Activated T-cell treated with anti-CD3 and anti-CD28 coated beads for 1 hour (primary cell): Measurements from ENCODE around the gene WWOX.
A peak's percentile ranks its signal among the peaks of the same experiment; 100 is the strongest.

Experiments used
- DNase-seq: peaks from one replicate; pipeline ENCODE4 v3.0.0-alpha.2; 2020; ENCODE audit warnings: low read depth

WWOX gene

GRCh38 chr16:78903843-78904242, 804.4 kb downstream of the WWOX start:
- no peak for DNase-seq

- DNase-seq = no peak
These were observed 806.7 kb downstream of the WWOX start for GRCh38 chr16:78906135-78906534.

GRCh38 chr16:78909226-78909625, 809.8 kb downstream of the WWOX start:
- no peak for DNase-seq

GRCh38 chr16:78915811-78916345, 816.4 kb downstream of the WWOX start:
- DNase-seq = no peak

GRCh38 chr16:78916928-78917545, 817.6 kb downstream of the WWOX start:
- no peak for DNase-seq

GRCh38 chr16:78918805-78919305, 819.4 kb downstream of the WWOX start:
- DNase-seq = no peak

GRCh38 chr16:78919852-78920251, 820.4 kb downstream of the WWOX start:
- no peak for DNase-seq

GRCh38 chr16:78920621-78921020, 821.2 kb downstream of the WWOX start:
- DNase-seq = no peak

GRCh38 chr16:78925083-78925767, 825.8 kb downstream of the WWOX start:
- DNase-seq = peak; percentile 2

GRCh38 chr16:78926723-78927210, 827.3 kb downstream of the WWOX start:
- DNase-seq = no peak

GRCh38 chr16:78927766-78928165, 828.3 kb downstream of the WWOX start:
- no peak for DNase-seq

- no peak for DNase-seq
These were observed 830.4 kb downstream of the WWOX start for GRCh38 chr16:78929841-78930240.

- no peak for DNase-seq
These were observed 831.1 kb downstream of the WWOX start for GRCh38 chr16:78930561-78930960.

GRCh38 chr16:78931267-78931666, 831.8 kb downstream of the WWOX start:
- DNase-seq = no peak

- DNase-seq = no peak
These were observed 832.2 kb downstream of the WWOX start for GRCh38 chr16:78931678-78932077.

GRCh38 chr16:78932355-78932943, 833.0 kb downstream of the WWOX start:
- no peak for DNase-seq

GRCh38 chr16:78936060-78936459, 836.6 kb downstream of the WWOX start:
- DNase-seq = no peak

- DNase-seq = no peak
These were observed 840.1 kb downstream of the WWOX start for GRCh38 chr16:78939597-78939996.

- DNase-seq = no peak
These were observed 843.3 kb downstream of the WWOX start for GRCh38 chr16:78942625-78943245.

- no peak for DNase-seq
These were observed 845.9 kb downstream of the WWOX start for GRCh38 chr16:78945336-78945735.

- DNase-seq = no peak
These were observed 847.1 kb downstream of the WWOX start for GRCh38 chr16:78946556-78946955.

GRCh38 chr16:78950768-78951167, 851.3 kb downstream of the WWOX start:
- no peak for DNase-seq
